ENCODE measurements around the gene TMEM171.

The TMEM171 gene

DNA sequence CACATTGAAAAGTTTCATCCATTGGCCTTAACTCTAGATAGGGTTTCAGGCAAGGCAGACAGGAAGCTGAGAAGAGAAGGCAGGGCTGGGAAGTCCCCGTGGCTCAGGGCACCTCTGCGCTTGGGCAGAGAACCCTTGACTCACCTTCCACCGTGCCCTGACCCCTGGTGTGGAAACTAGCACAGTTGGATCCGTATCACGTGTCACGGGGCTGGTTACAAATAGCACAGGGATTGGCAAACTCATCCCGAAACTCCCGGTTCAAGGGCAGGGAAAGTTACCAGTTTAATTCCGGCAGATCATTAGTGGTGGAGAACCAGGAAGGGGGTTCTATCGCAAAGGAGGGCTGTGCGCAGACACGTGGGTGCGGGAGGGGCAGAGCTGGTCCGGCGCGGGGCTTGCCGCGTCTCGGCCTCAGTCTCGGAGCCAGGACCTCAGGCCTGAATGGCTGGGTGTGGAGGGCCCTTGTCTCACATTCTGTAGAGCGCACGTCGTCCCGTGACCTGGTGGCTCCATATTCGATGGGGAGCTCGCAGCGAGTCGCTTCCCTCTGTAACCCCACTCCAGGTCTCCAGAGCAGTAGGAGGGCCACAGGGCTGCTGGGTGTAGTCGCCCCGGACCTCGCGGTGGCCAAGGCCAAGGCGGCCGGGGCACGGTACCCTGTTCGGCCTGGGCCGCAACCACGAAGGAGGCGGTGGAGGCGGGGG lies 771 bp upstream of the TMEM171 start:
- in situ Hi-C loops (cut with MboI; ENCODE audit: low sequenced_read_pairs) = no loop called here

DNA sequence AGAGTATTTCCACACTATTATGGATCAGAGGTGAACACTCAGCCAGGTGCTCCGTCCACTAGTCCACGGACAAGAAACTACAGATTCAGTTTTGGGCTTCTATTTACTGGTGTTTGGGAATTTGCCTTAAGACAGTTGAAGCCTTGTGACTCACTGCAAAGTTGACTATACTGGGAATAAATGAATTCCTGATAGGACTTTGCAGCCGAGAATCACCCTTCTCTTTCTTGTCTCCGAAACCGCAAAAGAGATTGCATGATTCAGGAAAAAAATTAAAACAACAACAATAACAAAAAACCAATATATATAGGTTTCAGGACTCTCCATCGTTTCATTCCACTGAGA lies 716 bp downstream of the TMEM171 start:
- in situ Hi-C loops (cut with MboI; ENCODE audit: low sequenced_read_pairs) = no loop called here

DNA sequence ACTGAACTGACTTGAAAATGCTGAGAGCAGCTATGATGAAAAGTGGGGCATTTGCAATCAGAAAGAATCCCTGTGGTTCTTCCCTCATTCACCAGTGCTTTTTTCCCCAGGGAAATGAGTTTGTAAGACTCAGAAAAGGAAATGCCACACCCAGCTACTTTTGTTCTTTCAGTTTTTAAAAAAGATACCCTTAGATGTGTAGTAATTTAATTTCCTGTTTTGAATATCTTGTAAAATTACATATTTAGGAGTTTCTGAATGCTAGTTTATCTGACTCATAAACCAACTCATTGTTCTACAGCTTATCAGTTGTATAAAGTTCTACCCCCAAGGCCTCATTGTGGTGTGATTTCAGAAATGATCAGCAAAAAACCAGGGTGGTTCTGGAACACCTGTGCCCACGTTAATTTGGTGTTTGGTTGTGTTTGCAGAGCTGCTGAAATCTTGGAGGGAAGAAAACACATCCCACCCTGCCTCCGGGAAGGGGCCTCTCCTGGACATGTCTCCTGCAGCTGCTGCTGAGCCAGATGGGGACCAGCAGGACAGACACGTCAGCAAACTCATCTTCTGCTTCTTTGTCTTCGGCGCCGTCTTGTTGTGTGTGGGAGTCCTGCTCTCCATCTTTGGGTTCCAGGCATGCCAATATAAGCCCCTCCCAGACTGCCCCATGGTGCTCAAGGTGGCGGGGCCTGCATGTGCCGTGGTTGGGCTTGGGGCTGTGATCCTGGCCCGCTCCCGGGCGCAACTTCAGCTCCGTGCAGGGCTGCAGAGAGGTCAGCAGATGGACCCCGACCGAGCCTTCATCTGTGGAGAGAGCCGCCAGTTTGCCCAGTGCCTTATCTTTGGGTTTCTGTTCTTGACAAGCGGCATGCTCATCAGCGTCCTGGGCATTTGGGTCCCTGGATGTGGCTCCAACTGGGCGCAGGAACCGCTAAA lies 2.8 kb downstream of the TMEM171 start:
- in situ Hi-C loops (cut with MboI; ENCODE audit: low sequenced_read_pairs) = no loop called here

DNA sequence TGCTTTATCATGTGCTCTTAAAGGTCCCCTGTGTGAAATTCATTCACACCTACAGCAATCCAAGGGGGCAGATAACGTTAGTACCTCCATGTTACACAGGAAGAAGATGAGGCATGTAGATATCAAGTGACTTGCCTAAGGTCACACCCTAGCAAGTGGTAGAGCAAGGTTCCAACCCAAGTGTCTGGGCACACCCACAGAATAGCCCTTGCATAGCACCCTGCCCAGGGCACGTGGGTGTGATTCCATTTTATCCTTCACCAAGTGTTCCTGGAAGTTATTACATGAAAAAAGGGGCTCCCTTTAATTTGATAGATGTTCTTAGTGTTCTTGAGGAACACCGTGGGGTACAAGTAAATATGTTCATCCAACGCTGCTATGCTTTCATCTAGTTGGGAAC lies 4.9 kb downstream of the TMEM171 start:
- in situ Hi-C loops (cut with MboI; ENCODE audit: low sequenced_read_pairs) = no loop called here

DNA sequence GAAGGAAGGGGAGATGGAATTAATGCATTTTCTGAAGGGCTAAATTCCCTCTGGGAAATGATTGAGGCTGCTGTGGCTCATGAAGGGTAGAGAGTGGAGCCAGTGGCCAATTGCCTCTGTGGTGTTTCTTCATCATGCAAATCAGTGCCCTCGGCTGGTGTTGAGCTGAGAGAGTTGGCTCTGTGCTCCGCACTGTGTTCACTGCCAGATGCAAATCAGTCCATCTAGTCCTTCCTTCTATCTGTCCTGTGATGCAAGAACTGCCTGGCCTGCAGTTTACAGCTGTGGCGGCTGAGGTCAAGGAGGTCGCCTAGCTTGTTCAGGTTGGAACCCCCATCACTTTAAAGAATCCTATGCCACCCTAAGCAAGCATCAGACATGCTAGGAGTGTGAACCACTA lies 6.0 kb downstream of the TMEM171 start:
- in situ Hi-C loops (cut with MboI; ENCODE audit: low sequenced_read_pairs) = no loop called here

DNA sequence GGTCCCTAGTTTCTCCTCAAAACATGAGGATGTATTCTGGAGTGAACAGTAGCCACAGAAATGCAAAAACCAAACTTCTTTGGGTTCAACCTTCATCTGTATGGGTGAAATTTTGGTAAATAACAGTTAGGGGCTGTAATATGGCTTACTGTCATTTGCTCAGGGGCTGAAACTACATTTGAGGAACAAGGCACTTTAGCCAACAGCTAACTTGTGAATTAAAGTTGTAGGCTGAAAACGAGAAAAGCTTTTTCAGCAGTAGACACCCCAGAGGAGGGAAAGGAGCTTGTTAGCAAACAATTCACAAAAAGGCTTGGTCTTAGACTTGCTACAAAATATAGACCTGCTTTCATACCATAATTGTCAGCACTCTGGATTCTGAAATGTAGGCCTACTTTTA lies 6.6 kb downstream of the TMEM171 start:
- in situ Hi-C loops (cut with MboI; ENCODE audit: low sequenced_read_pairs) = no loop called here

DNA sequence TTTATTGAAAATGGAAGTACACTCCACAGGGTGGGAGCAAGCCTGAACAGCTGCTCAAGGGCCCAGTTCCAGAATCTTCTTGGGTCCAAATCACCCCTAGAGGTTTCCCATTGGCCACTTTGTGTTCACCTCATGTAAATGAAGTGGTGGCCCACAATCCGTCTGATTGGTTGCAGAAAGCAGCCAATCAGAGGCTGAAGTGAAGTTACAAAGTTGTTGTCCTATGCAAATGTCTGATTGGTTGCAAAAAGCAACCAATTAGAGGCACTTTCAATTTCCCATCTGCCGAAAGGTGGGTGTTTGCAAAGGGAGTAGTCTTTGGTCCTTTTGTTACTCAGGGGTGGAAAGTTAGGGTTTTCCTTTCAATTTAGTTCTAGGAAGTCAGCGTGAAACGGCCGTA lies 8.8 kb downstream of the TMEM171 start:
- in situ Hi-C loops (cut with MboI; ENCODE audit: low sequenced_read_pairs) = no loop called here

DNA sequence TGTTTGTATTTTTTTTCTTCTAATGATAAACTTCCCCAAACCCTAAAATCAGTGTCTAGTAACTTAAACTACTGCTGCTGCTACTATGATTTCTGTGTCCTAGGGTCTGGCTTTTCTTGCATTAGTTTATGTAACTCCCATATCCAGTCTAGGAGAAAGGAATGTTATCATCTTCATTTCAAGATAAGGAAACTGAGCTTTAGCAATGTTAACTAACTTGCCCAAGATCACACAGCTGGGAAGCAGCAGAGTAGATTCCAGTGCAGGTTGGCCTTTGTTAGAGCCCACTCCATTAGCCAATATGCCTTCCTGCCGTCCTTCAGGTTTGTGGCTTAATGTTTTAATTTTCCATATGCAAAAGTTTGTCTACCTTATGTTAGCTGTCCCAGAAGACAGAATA lies 10.4 kb downstream of the TMEM171 start:
- in situ Hi-C loops (cut with MboI; ENCODE audit: low sequenced_read_pairs) = no loop called here

DNA sequence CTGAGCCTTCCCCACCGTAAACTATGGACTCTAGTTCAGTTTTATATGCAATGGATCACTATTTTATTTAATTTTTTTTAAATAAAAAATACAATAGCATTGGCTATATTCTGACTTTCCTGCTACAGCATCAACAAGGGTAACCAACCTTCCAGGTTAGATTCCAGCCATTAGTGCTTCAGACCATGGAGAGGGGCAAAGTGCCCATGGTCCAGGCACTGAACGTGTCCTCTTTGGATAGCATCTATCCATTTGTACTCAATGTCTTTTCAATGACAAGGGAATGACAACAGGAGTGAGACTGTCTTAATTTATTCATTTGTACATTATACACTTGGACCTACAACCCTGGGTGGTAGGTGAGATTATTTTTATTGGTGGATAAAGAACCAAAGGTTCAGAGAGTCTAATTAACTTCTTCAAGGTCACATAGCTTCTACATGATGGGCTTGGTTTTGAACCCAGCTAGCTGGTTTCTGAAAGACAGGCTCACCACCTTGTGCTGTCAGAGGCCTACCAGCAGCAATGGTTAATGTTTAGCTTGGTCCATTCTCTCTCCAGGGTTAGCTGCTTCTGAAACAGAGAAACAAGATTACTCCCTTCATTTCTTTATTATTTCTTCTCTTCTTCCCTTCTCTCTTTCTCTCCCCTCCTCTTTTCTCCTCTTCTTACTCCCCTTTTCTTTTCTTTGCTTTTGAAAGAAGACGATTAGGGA lies 11.5 kb downstream of the TMEM171 start:
- in situ Hi-C loops (cut with MboI; ENCODE audit: low sequenced_read_pairs) = no loop called here

DNA sequence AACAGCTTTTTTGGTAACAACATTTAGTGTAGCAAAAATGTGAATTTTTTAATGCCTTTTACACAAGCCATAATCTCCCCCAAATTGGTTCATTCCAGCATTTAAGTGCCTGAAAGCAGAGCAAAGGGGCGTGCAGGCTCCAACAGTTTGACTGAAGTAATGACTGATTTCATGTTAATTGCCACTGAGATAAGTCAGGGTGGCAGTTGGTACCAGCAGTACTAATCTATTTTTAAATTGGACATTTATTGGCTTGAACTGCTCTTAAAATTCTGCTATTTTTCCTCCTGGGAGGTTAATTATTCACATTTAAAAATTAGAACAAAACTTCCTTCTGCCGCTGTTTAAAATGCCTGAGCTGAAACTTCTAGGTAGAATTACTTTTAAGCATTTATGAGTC lies 12.4 kb downstream of the TMEM171 start:
- in situ Hi-C loops (cut with MboI; ENCODE audit: low sequenced_read_pairs) = no loop called here

DNA sequence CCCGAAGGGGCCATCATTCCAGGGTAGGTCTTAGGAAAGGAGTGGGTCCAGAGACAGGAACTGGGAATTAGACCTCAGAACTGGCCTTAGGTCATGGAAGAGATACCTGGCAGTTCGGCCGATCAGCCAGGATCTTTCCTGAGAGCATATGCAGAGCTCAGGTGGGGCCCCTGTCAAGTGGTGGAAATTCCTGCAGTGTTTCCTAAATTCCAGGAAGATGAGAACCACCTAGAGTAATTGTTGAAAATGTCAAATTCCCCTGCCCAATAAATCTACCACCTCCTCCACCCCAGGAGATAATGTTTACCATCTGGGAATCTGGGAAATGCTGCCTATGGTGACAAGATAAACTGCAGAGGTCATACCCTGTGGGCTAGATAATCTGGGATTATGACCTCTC lies 14.6 kb downstream of the TMEM171 start:
- in situ Hi-C loops (cut with MboI; ENCODE audit: low sequenced_read_pairs) = no loop called here

DNA sequence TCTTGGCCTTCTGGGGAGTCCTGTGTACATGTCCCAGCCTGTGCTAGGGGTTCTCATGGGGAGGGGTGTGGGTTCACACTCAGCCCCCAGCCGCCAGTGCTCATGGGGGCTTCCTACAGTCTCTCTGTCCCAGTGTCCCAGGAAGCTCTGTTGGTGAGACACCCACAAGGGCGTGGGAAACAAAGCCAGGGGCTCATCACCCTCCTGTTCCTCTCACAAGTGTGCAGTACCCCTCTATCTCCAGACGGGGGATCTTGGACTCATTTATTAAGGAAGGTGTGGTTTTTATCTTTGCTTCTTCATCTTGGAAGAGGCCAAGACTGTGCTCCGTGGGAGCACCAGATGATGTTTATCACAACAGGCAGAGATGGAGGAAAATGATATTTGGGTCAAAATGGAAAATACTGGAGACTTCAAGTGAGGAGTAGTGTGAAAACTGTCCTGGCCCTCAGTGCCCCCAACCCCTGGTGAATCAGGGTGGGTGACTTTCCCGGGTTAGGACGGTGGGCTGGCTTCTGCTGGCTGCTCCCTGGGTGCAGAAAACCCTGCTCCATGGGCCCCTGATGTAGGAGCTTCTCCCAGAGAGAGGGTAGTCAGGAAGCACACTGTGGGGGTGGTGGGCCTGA lies 15.2 kb downstream of the TMEM171 start:
- in situ Hi-C loops (cut with MboI; ENCODE audit: low sequenced_read_pairs) = no loop called here

DNA sequence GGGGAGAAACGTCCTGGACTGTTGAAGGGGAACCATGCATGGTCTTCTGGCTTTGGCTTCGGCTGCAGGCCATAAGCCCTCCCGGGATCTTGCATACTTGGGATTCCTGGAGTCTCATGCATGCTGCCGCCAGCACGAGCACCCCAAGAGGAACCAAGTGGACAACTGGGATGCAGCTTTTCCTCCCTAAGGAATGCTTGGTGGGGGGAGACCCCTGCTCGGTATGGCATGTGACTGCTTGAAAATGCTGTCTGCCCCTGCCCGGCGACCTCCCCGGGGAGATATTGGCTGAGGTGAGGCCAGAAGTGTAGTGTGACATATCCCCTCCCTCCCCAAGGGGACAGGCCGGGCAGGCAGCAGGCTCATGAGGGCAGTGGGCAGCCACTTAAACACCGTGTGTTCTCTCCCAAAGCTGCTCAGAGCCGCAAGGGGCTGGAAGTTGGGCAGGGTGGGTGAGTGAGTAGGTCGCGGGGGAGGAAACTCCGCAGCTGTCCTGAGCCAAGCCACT lies 15.7 kb downstream of the TMEM171 start:
- in situ Hi-C loops (cut with MboI; ENCODE audit: low sequenced_read_pairs) = no loop called here

DNA sequence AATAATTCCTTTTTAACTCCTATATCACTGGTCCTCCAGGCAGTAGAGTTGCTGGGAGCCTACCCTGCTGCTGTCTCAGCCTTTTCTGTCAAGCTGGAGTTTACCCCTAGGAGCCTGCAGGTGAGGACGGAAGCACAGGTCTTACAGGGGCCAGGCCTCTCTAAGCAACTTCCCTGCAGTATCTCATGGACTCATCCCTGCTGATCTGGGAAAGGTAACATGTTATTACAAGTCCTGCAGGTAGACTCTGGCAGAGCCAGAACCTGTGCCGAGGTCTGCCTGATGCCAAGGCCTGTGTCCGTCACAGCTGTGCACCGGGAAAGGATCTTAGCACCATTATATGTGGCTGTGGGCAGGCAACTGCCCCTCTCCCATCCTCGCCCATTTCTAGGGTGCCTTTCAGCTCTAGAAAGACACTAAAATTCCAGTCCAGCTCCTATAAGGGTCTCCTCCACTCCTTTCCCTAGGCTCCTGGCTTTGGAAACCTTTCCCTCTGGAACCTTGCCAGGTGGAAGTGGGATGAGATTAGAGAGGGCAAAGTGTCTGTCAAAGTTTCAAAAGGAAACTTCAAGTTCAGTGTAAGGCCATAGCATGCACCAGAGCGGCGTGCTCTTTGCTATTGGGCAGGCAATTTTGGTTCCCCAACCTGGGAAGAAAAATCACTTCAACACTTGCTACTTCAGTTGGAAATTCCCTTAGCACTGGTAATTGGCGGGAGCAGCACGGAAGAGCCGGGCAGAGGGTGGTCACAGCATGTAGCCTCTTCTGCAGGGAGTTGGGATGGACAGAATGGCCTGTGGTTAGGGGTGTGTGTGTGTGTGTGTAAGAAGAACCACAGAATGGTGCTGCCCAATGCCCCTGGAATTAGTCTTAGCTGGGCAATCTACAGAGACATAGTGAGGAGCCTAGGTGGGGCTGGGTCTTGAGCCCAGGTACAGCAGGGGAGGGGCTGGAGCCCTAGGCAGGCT lies 17.5 kb downstream of the TMEM171 start:
- in situ Hi-C loops (cut with MboI; ENCODE audit: low sequenced_read_pairs) = no loop called here

DNA sequence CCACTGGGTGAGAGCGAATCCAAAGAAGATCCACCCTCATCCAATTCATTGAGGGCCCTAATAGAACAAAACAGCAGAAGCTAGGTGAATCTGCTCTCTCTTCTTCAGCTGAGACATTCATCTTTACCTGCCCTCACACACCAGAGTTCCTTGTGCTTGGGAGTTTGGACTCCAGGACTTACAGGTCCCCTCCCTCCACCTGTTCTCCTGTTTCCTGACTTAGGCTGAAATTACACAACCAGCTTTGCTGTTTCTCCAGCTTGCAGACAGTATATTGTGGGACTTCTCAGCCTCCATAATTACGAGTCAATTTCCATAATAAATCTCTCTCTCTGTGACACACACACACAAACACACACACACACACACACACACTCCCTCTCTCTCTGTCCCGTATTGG lies 19.1 kb downstream of the TMEM171 start:
- in situ Hi-C loops (cut with MboI; ENCODE audit: low sequenced_read_pairs) = no loop called here

DNA sequence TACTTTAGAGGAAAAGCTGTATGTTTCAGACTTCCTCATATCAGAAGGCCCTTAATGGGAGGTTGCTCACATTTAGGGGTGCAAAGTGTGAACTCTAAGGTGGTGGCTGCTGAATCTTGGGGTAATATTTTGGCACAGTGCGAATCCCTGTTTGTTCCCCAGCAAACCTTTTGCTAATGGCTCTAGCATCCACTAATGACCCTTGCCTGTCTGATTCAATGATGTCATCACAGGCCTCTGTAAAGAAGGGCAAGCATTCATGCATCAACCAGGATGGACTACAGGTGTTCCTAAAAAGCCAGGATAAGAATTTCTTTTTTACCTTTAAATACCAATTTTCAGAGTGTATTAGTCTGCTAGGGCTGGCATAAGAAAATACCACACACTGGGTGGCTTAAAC lies 20.4 kb downstream of the TMEM171 start:
- in situ Hi-C loops (cut with MboI; ENCODE audit: low sequenced_read_pairs) = no loop called here

DNA sequence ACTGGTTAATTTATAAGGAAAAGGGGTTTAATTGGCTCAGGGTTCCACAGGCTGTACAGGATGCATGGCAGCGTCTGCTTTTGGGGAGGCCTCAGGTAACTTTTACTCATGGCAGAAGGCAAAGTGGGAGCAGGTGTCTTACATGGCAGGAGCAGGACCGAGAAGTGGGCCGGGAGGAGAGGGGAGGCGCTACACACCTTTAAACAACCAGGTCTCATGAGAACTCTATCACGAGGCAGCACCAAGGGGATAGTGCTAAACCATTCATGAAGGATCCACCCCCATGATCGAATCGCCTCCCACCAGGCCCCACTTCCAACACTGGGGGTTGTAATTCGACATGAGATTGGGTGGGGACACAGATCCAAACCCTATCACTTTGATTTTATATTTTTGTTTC lies 21.7 kb downstream of the TMEM171 start:
- in situ Hi-C loops (cut with MboI; ENCODE audit: low sequenced_read_pairs) = no loop called here

DNA sequence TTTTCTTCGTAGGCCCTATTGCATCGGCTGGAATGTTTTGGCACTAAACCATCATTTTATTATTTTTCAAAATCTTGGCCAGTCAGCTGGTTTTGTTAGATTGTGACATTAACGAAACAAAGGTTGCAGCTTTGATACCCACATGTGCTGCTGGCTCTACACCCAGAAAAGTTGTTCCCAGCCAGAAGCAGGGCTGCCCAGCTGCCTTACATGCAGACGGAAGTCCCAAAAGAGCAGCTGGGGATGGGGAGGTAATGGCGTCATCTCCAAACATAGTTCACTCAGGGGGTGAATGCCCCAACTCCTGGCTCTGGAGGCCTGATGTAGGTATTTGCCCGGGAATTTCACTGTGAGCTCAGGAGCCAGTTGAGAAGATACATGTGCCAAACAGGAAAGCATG lies 23.3 kb downstream of the TMEM171 start:
- in situ Hi-C loops (cut with MboI; ENCODE audit: low sequenced_read_pairs) = no loop called here

DNA sequence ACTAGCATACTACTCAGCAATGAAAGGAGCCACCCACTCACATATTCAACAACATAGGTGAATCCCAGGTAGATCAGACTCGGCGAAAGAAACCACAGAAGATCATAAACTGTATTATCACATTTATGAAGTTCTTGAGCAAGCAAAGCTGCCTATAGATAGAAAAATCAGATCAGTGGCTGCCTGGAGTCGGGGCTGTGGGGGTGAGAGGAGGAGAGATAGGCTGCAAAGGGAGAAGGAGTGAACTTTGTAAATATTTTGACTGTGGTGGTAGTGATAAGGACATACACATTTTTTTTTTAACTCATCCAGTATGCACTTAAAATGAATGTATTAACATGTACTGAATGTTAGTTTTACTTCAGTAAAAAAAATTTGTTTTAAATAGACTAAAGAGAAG lies 29.2 kb downstream of the TMEM171 start:
- in situ Hi-C loops (cut with MboI; ENCODE audit: low sequenced_read_pairs) = no loop called here

DNA sequence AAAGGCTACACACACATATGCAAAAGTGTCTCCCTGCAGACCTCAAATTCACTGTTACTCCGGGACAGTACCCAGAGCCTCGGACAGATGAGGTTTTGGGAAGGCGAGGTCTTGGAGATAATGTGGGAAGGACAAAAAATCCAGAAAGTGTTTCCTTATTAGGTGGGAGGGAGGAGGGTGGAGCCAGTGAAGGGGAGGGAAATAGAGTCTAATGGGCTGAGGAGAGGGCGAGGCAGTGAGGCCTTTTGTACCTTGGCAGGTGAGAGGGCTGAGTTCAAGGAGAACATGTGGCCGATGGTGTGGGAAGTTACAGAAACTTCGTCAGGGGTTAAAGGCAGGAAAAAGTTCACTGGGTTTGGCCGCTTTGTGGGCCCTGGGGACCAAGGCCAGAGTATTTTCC lies 30.5 kb downstream of the TMEM171 start:
- in situ Hi-C loops (cut with MboI; ENCODE audit: low sequenced_read_pairs) = no loop called here

Data from HL-60/S4 treated with phorbol 12-myristate 13-acetate at 8.2 ng/mL for 4 days and 3 days (cell line).